ENCODE results near the gene TH.
"Not testable (repeated sequence)": the region's sequence is repeated elsewhere in the genome, so short reads cannot be mapped to it uniquely, and the experiment has no call there.

TH gene

GRCh38 chr11:2178906-2179494 is 7.4 kb upstream of the TH start:
- no peak for DNase-seq (ENCODE audit: low spot score)

- not testable (repeated sequence) for DNase-seq (ENCODE audit: low spot score)
Observed at GRCh38 chr11:2178055-2178773, 6.6 kb upstream of the TH start.

GRCh38 chr11:2177076-2177475 is 5.5 kb upstream of the TH start:
- DNase-seq (ENCODE audit: low spot score) = no peak

GRCh38 chr11:2176389-2176900 is 4.8 kb upstream of the TH start:
- no peak for DNase-seq (ENCODE audit: low spot score)

GRCh38 chr11:2175659-2176058 is 4.0 kb upstream of the TH start:
- no peak for DNase-seq (ENCODE audit: low spot score)

- no peak for DNase-seq (ENCODE audit: low spot score)
Observed at GRCh38 chr11:2174361-2174760, 2.7 kb upstream of the TH start.

- DNase-seq (ENCODE audit: low spot score) = no peak
Observed at GRCh38 chr11:2173761-2174160, 2.1 kb upstream of the TH start.

- no peak for DNase-seq (ENCODE audit: low spot score)
Observed at GRCh38 chr11:2173150-2173693, 1.6 kb upstream of the TH start.

GRCh38 chr11:2172676-2173075 is 1.1 kb upstream of the TH start:
- DNase-seq (ENCODE audit: low spot score) = no peak

- no peak for DNase-seq (ENCODE audit: low spot score)
Observed at GRCh38 chr11:2169626-2170570, 1.7 kb downstream of the TH start.

- DNase-seq (ENCODE audit: low spot score) = no peak
Observed at GRCh38 chr11:2169005-2169378, 2.6 kb downstream of the TH start.

GRCh38 chr11:2168286-2169004 is 3.2 kb downstream of the TH start:
- peak; percentile 48 for DNase-seq (ENCODE audit: low spot score)

GRCh38 chr11:2167141-2168045 is 4.2 kb downstream of the TH start:
- no peak for DNase-seq (ENCODE audit: low spot score)

GRCh38 chr11:2166091-2166851 is 5.3 kb downstream of the TH start:
- peak; percentile 59 for DNase-seq (ENCODE audit: low spot score)

- no peak for DNase-seq (ENCODE audit: low spot score)
Observed at GRCh38 chr11:2165571-2165970, 6.0 kb downstream of the TH start.

- no peak for DNase-seq (ENCODE audit: low spot score)
Observed at GRCh38 chr11:2164861-2165555, 6.6 kb downstream of the TH start.

- DNase-seq (ENCODE audit: low spot score) = no peak
Observed at GRCh38 chr11:2164081-2164480, 7.5 kb downstream of the TH start.

GRCh38 chr11:2163428-2163978 is 8.1 kb downstream of the TH start:
- no peak for DNase-seq (ENCODE audit: low spot score)
